K562 (cell line): ENCODE data around the gene UGT2B17. TPM values are rescaled to one million over a fixed set of nuclear protein-coding genes. Genes with fewer than 3 reads are reported as not detected.

ENCODE experiments used
- ATAC-seq: fragments of 200-7000 bp; cut with Tn5 transposase; 3 replicates; pipeline ENCODE4 v1.9.1; 2020; ENCODE audit warnings: moderate library complexity
- BruUV-seq: library from RNA; stranded (reverse); fragments of 400-500 nt; replicated peaks from 2 replicates; lab custom pipeline; 2021; lab: Mats Ljungman, UMichigan
- CTCF ChIA-PET: fragments of 300-600 bp; formaldehyde crosslinking; extraction: SDS; loops from one replicate; lab custom pipeline; 2021; ENCODE audit warnings: low intra/inter-chr PET ratio; lab: Yijun Ruan, JAX
- POLR2A ChIA-PET: fragments of 300-600, 350-650 bp; sonication (Branson Sonifier 250); formaldehyde crosslinking; extraction: SDS; loops from one replicate; lab custom pipeline; 2021; ENCODE audit warnings: antibody characterized with exemption, inconsistent platforms; lab: Yijun Ruan, JAX
- DNase-seq, 4 experiments: peaks; one replicate each; pipeline versions ENCODE4 v3.0.0 to v3.0.0-alpha.2; 2011 to 2018; ENCODE audit warnings: low spot score in 3 of 4, mixed read lengths in 3 of 4; ENCODE audit errors: extremely low read depth in 1 of 4
- FAIRE-seq: peaks from 2 replicates; lab custom pipeline; 2011; peaks lifted over from hg19 to GRCh38; lab: Jason Lieb, UNC
- H2AFZ ChIP-seq: 2 replicates; pipeline ENCODE4 v1.6.0; 2011; ENCODE audit warnings: low read depth, low read length, control low read depth, inconsistent platforms
- H3K27ac ChIP-seq: fragments of 200-600 bp; 3 replicates; pipeline ENCODE4 v1.8.0; 2011; ENCODE audit warnings: low read depth, mild to moderate bottlenecking, control low read depth, inconsistent platforms, low read length, moderate library complexity, mixed read lengths; ENCODE audit errors: extremely low read depth
- H3K27me3 ChIP-seq, 2 experiments: fragments of 300-600 bp in 1 of 2; 2 replicates in 1 of 2; 3 replicates in 1 of 2; pipeline versions ENCODE4 v1.6.0 to v1.8.0; 2011; ENCODE audit warnings: inconsistent platforms in 2 of 2, low read length in 2 of 2, mild to moderate bottlenecking in 1 of 2, mixed read lengths in 1 of 2, moderate library complexity in 1 of 2; ENCODE audit not compliant: control insufficient read depth in 2 of 2, insufficient read depth in 2 of 2
- H3K36me3 ChIP-seq: fragments of 300-600 bp; 3 replicates; pipeline ENCODE4 v1.8.0; 2011; ENCODE audit warnings: mild to moderate bottlenecking, low read length, inconsistent platforms; ENCODE audit not compliant: control insufficient read depth, insufficient read depth
- H3K4me1 ChIP-seq, 2 experiments: fragments of 200-600 bp in 1 of 2; replicated peaks in 1 of 2; 2 replicates in 1 of 2; 3 replicates in 1 of 2; pipeline versions ENCODE4 v1.5.1 to v1.8.0; 2011; ENCODE audit warnings: inconsistent platforms in 2 of 2, low read length in 2 of 2, mild to moderate bottlenecking in 1 of 2, mixed read lengths in 1 of 2, moderate library complexity in 1 of 2; ENCODE audit not compliant: control insufficient read depth in 2 of 2, insufficient read depth in 2 of 2
- H3K4me2 ChIP-seq: 2 replicates; pipeline ENCODE4 v1.6.1; 2011; ENCODE audit warnings: low read length, control low read depth, inconsistent platforms, mixed read lengths; ENCODE audit not compliant: insufficient read depth
- H3K4me3 ChIP-seq: fragments of 200-600 bp; sonication (generic), shearing (Covaris generic); 2 replicates; pipeline ENCODE4 v1.5.1; 2016; ENCODE audit warnings: control low read depth, inconsistent platforms
- H3K79me2 ChIP-seq: fragments of 200-600 bp; 3 replicates; pipeline ENCODE4 v1.8.0; 2011; ENCODE audit warnings: low read length, inconsistent platforms; ENCODE audit not compliant: control insufficient read depth, insufficient read depth
- H3K9ac ChIP-seq, 2 experiments: 2 replicates each; pipeline versions ENCODE4 v1.6.0 to v1.6.1; 2011; ENCODE audit warnings: low read depth in 2 of 2, low read length in 2 of 2, control low read depth in 1 of 2, inconsistent platforms in 1 of 2, mild to moderate bottlenecking in 1 of 2, mixed read lengths in 1 of 2; ENCODE audit not compliant: insufficient read depth in 1 of 2
- H3K9me1 ChIP-seq: one replicate; pipeline ENCODE4 v1.6.0; 2011; ENCODE audit warnings: inconsistent platforms, mild to moderate bottlenecking, low read length, moderate library complexity; ENCODE audit not compliant: control insufficient read depth, insufficient read depth
- H3K9me3 ChIP-seq: replicated peaks from 2 replicates; pipeline ENCODE4 v1.5.1; 2011; ENCODE audit warnings: low read depth, low read length, inconsistent platforms; ENCODE audit not compliant: control insufficient read depth, insufficient read depth
- H4K20me1 ChIP-seq: replicated peaks from 2 replicates; pipeline ENCODE4 v1.6.1; 2011; ENCODE audit warnings: low read length, inconsistent platforms, mixed read lengths; ENCODE audit not compliant: control insufficient read depth, insufficient read depth
- ATF3 ChIP-seq, 2 experiments: fragments of 450-650 bp in 1 of 2; sonication (generic) in 1 of 2; formaldehyde crosslinking in 1 of 2; IDR thresholded peaks in 1 of 2; conservative IDR thresholded peaks in 1 of 2; 2 replicates each; pipeline versions ENCODE4 v1.6.1 to v1.8.1; 2016 to 2023; ENCODE audit warnings: mild to moderate bottlenecking in 2 of 2, moderate library complexity in 2 of 2, inconsistent platforms in 1 of 2, missing genetic modification reagents in 1 of 2
- CBX3 ChIP-seq, 2 experiments: IDR thresholded peaks; 1 replicate in 1 of 2; 2 replicates in 1 of 2; pipeline ENCODE4 v1.6.1; 2012; ENCODE audit warnings: inconsistent platforms in 2 of 2, low read length in 2 of 2, borderline replicate concordance in 1 of 2, control low read depth in 1 of 2
- ELF2 ChIP-seq: fragments of 250-450 bp; sonication (Bioruptor Pico); IDR thresholded peaks from 2 replicates; pipeline ENCODE4 v1.5.0; 2021; ENCODE audit warnings: mild to moderate bottlenecking
- KLF1 ChIP-seq: fragments of 450-650 bp; IDR thresholded peaks from 2 replicates; pipeline ENCODE4 v1.6.1; 2016; ENCODE audit warnings: missing genetic modification characterization, missing compliant biosample characterization
- RAD51 ChIP-seq: fragments of 450-650 bp; IDR thresholded peaks from 2 replicates; pipeline ENCODE4 v1.7.1; 2016; ENCODE audit warnings: low read depth, mild to moderate bottlenecking, borderline replicate concordance
- REST ChIP-seq, 2 experiments: fragments of 450-650 bp; formaldehyde crosslinking in 1 of 2; IDR thresholded peaks; 2 replicates each; pipeline versions ENCODE4 v1.4.0 to v1.6.1; 2014 to 2020; ENCODE audit warnings: mild to moderate bottlenecking in 2 of 2, borderline replicate concordance in 1 of 2, low read depth in 1 of 2
- WGBS: fragments of 100-300 bp; shearing (Covaris generic); methylation state at CpG from one replicate; pipeline ENCODE4 v1.1.6; 2016; ENCODE audit warnings: low coverage, mixed read lengths; ENCODE audit not compliant: insufficient coverage; ENCODE audit errors: missing lambda C conversion rate; 5-methylcytosine and 5-hydroxymethylcytosine counted together
- in situ Hi-C: fragments of 300-500 bp; cut with MboI; formaldehyde crosslinking; loops from 4 replicates; pipeline ENCODE4 v1.15.0; 2018; ENCODE audit warnings: inconsistent platforms, mixed read lengths
- intact Hi-C: fragments of 100-400 bp; cut with micrococcal nuclease; formaldehyde crosslinking; loops from 2 replicates; pipeline ENCODE4 v1.14.2; 2022
- polyA plus RNA-seq, 8 experiments: library from polyadenylated mRNA; depleted of rRNA in 4 of 8; stranded (reverse) in 5 of 8; unstranded in 3 of 8; fragments of >200 nt; fragmentation: Nextera tagmentation in 2 of 8; fragmentation: Illumina TruSeq in 1 of 8; extraction: Ambion mirVana in 2 of 8; extraction: Trizol in 1 of 8; gene quantifications; 2 replicates each; pipeline versions ENCODE4 v1.2.1 to v1.2.3, GENCODE V29; 2011 to 2014; ENCODE audit warnings: inconsistent platforms in 1 of 8, missing spikeins in 1 of 8
- total RNA-seq, 7 experiments: library from RNA; depleted of rRNA in 6 of 7; stranded (reverse); fragments of >200 nt in 6 of 7; fragmentation: Illumina TruSeq in 2 of 7; extraction: Trizol in 2 of 7; gene quantifications; 2 replicates each; pipeline versions ENCODE4 v1.2.1 to v1.2.3, GENCODE V29; 2011 to 2021; ENCODE audit warnings: low replicate concordance in 1 of 7

Gene UGT2B17
- total and polyA plus RNA-seq, 9 of the 15 experiments (the other 6 are each of a cell fraction or from before 2014, with no cell fraction given), result 0.11 TPM; not detected in 8

- H2AFZ ChIP-seq, result no peak overlapping the region
- in situ Hi-C loops, result no loop called here
- TF ChIP-seq REST (IDR thresholded peaks at IDR 0.05; ENCODE audit: borderline replicate concordance) (no peak), REST (CRISPR knock-in tag; IDR thresholded peaks at IDR 0.05; ENCODE audit: low read depth) (no peak), ATF3 (IDR thresholded peaks at IDR 0.05) (no peak), ATF3 (CRISPR knock-in tag; conservative IDR thresholded peaks at IDR 0.05) (no peak), ELF2 (no peak), CBX3 (IDR thresholded peaks at IDR 0.05; ENCODE audit: borderline replicate concordance in 1 of 2, low read length in 2 of 2) (no peak), RAD51 (no peak), KLF1 (tag) (no peak)
These were observed 39.7 kb downstream of the UGT2B17 start for GRCh38 chr4:68536375-68536774.

More at GRCh38 chr4:68536375-68536774, 39.7 kb downstream of the UGT2B17 start:
- BruUV-seq, result no TSS peak
- Histone ChIP-seq H4K20me1 (no peaks in the 10 kb centered on the region), H3K27ac (no peak overlapping the region), H3K27me3 (no peaks in the 10 kb centered on the region), H3K36me3 (no peaks in the 10 kb centered on the region), H3K4me3 (no peak overlapping the region), H3K4me2 (no peak overlapping the region), H3K79me2 (no peaks in the 10 kb centered on the region), H3K9ac (no peak overlapping the region), H3K9me1 (no peaks in the 10 kb centered on the region), H3K4me1 (no peaks in the 10 kb centered on the region), H3K9me3 (no peaks in the 10 kb centered on the region)
- ATAC-seq (no peak), DNase-seq (no peak), FAIRE-seq (no peak)
- WGBS, result 0% methylated on average over 3 of the region's 3 CpGs
- ChIA-PET CTCF (no interaction called here), POLR2A (no interaction called here)
- intact Hi-C loops, result no loop called here
